Stimulated activated CD8-positive, alpha-beta memory T cell treated with anti-CD3 and anti-CD28 coated beads, Interleukin-7, amount 100 ng/mL, for 48 hours (primary cell): ENCODE data around the gene MRM3.
"Not testable (repeated sequence)": the region's sequence is repeated elsewhere in the genome, so short reads cannot be mapped to it uniquely, and the experiment has no call there.

ENCODE experiments used
- DNase-seq, 2 donors: peaks; one replicate each; pipeline ENCODE4 v3.0.0-alpha.2; 2020; ENCODE audit warnings: low read depth in 1 of 2; ENCODE audit errors: extremely low read depth in 1 of 2

The MRM3 gene

GRCh38 chr17:753418-753817 lies 28.7 kb upstream of the MRM3 start:
- no peak for DNase-seq

GRCh38 chr17:755319-755961 lies 26.7 kb upstream of the MRM3 start:
- DNase-seq, result not testable (repeated sequence)

- DNase-seq, result not testable (repeated sequence)
These were observed 26.1 kb upstream of the MRM3 start for GRCh38 chr17:756010-756567.

GRCh38 chr17:759964-760363 lies 22.2 kb upstream of the MRM3 start:
- DNase-seq, result no peak

- DNase-seq, result no peak
These were observed 21.8 kb upstream of the MRM3 start for GRCh38 chr17:760371-760770.

- DNase-seq, result no peak
These were observed 15.1 kb upstream of the MRM3 start for GRCh38 chr17:767076-767475.

- no peak for DNase-seq
These were observed 9.1 kb upstream of the MRM3 start for GRCh38 chr17:773016-773415.

GRCh38 chr17:773467-774312 lies 8.5 kb upstream of the MRM3 start:
- DNase-seq, result no peak

GRCh38 chr17:774313-774584 lies 7.9 kb upstream of the MRM3 start:
- no peak for DNase-seq

GRCh38 chr17:778096-778495 lies 4.1 kb upstream of the MRM3 start:
- DNase-seq, result no peak

GRCh38 chr17:784143-784542 lies 2.0 kb downstream of the MRM3 start:
- DNase-seq, result no peak

- not testable (repeated sequence) for DNase-seq
These were observed 3.7 kb downstream of the MRM3 start for GRCh38 chr17:785901-786300.

GRCh38 chr17:787641-788221 lies 5.6 kb downstream of the MRM3 start:
- DNase-seq, result no peak

GRCh38 chr17:788551-788950 lies 6.4 kb downstream of the MRM3 start:
- no peak for DNase-seq

- no peak for DNase-seq
These were observed 7.1 kb downstream of the MRM3 start for GRCh38 chr17:789160-789840.

- DNase-seq, result not testable (repeated sequence)
These were observed 8.0 kb downstream of the MRM3 start for GRCh38 chr17:789931-790873.

- not testable (repeated sequence) for DNase-seq
These were observed 8.7 kb downstream of the MRM3 start for GRCh38 chr17:790874-791247.

- no peak for DNase-seq
These were observed 9.7 kb downstream of the MRM3 start for GRCh38 chr17:791829-792228.

- no peak for DNase-seq
These were observed 10.1 kb downstream of the MRM3 start for GRCh38 chr17:792277-792676.

- no peak for DNase-seq
These were observed 12.7 kb downstream of the MRM3 start for GRCh38 chr17:794876-795275.
